Heart left ventricle (tissue), 16 donors: Measurements from ENCODE around the gene PRPF19. TPM values are rescaled to one million over a fixed set of nuclear protein-coding genes. Genes with fewer than 3 reads are reported as not detected.

ENCODE experiments used
- ATAC-seq, 4 donors: fragments of 200-7000 bp; cut with Tn5 transposase; one replicate each; pipeline ENCODE4 v1.9.1; 2020 to 2022; ENCODE audit warnings: moderate library complexity in 4 of 4, mild to moderate bottlenecking in 3 of 4, moderate number of reproducible peaks in 1 of 4
- DNase-seq, 5 donors: peaks; one replicate each; pipeline ENCODE4 v3.0.0-alpha.2; 2020
- H3K27ac ChIP-seq, 12 donors: fragments of 200-600 bp; sonication (generic) in 4 of 12; one replicate each; pipeline versions ENCODE4 v1.5.0 to v1.8.0; 2016 to 2022; ENCODE audit warnings: mild to moderate bottlenecking in 2 of 12
- H3K27me3 ChIP-seq, 9 donors: fragments of 200-600 bp; sonication (generic) in 2 of 9; one replicate each; pipeline versions ENCODE4 v1.5.1 to v1.8.0; 2016 to 2022; ENCODE audit warnings: mild to moderate bottlenecking in 3 of 9
- H3K36me3 ChIP-seq, 9 donors: fragments of 200-600 bp; sonication (generic) in 2 of 9; one replicate each; pipeline versions ENCODE4 v1.5.0 to v1.8.0; 2018 to 2022; ENCODE audit warnings: mild to moderate bottlenecking in 2 of 9
- H3K4me1 ChIP-seq, 12 donors: fragments of 200-600 bp; sonication (generic) in 4 of 12; one replicate each; pipeline versions ENCODE4 v1.5.0 to v1.8.0; 2016 to 2022; ENCODE audit warnings: mild to moderate bottlenecking in 3 of 12
- H3K4me3 ChIP-seq, 12 donors: fragments of 200-600 bp; sonication (generic) in 4 of 12; one replicate each; pipeline versions ENCODE4 v1.5.0 to v1.8.0; 2017 to 2022; ENCODE audit warnings: mild to moderate bottlenecking in 9 of 12, moderate library complexity in 4 of 12
- H3K9me3 ChIP-seq, 12 donors: fragments of 200-600 bp; sonication (generic) in 4 of 12; one replicate each; pipeline versions ENCODE4 v1.5.0 to v1.8.0; 2016 to 2022; ENCODE audit warnings: mild to moderate bottlenecking in 1 of 12
- CTCF ChIP-seq, 12 donors: fragments of 200-600 bp; sonication (generic) in 4 of 12; IDR thresholded peaks; one replicate each; pipeline versions ENCODE4 v1.5.0 to v1.8.0; 2018 to 2022; ENCODE audit warnings: antibody characterized with exemption in 12 of 12, mild to moderate bottlenecking in 5 of 12
- POLR2A ChIP-seq, 2 donors: fragments of 450-650 bp; IDR thresholded peaks; one replicate each; pipeline ENCODE4 v1.6.1; 2017; ENCODE audit warnings: antibody characterized with exemption in 2 of 2, mild to moderate bottlenecking in 2 of 2, moderate library complexity in 2 of 2
- WGBS, 4 donors: extraction: QIAGEN DNeasy Blood & Tissue Kit in 2 of 4; methylation state at CpG; one replicate each; pipeline versions ENCODE4 v1.1.5 to v1.1.7; 2013 to 2018; 5-methylcytosine and 5-hydroxymethylcytosine counted together
- intact Hi-C, 10 donors: fragments of 100-400 bp; cut with DNase I; formaldehyde crosslinking; loops; one replicate each; pipeline versions ENCODE4 v1.11.1 to v1.14.2; 2022
- polyA plus RNA-seq, 2 donors: library from polyadenylated mRNA; stranded (reverse); fragments of 200-250 nt; gene quantifications; one replicate each; pipeline ENCODE4 v1.2.3, GENCODE V29; 2013
- total RNA-seq, 9 donors: library from RNA; depleted of rRNA in 2 of 9; stranded (reverse); fragments of >200 nt in 2 of 9; fragmentation: NEBNext Ultra II Directional in 3 of 9; extraction: Animal tissue kit (Norgen Biotek cat#: 25700) in 3 of 9; gene quantifications; one replicate each; pipeline versions ENCODE4 v1.1.0 to v1.2.4, GENCODE V29; 2016 to 2023
- donor health status: ischemic (EF 13 %, LVEDD 7.1; RV severe dilation, severe dysfunction).
- donor health status: healthy with polysubstance abuse.
- donor health status: DM: no; HTN: yes; CAD: no.
- donor health status: DM: no; HTN: no; CAD: no.
- donor health status: ischemic (EF 25% LVEDD 6.9; RV normal size, moderate dysfunction).
- donor health status: ischemic (EF 25% LVEDD 5.7; RV mildly dilated, moderate dysfunction).
- donor health status: healthy.
- donor health status: DM: yes; HTN: yes; CAD: no.
- donor health status: ischemic (EF 35%, LVEDD 5.7; RV mildly dilated, moderate dysfunction).
- donor health status: nonischemic (EF 11% LVEDD 7.7; RV severe dilation, severe dysfunction).
- donor health status: DM: yes; HTN: yes; CAD: no.
- donor health status: PGD.
- donor health status: ischemic (EF 29% LVEDD 5.4; RV normal size, mild dysfunction).
- donor health status: nonischemic (EF 23%, LVEDD 6.1; RV moderate dilation, normal function).

PRPF19 gene
- total and polyA plus RNA-seq, 11 donors, result 30.8 to 72.0 (median 40.8) TPM

DNA sequence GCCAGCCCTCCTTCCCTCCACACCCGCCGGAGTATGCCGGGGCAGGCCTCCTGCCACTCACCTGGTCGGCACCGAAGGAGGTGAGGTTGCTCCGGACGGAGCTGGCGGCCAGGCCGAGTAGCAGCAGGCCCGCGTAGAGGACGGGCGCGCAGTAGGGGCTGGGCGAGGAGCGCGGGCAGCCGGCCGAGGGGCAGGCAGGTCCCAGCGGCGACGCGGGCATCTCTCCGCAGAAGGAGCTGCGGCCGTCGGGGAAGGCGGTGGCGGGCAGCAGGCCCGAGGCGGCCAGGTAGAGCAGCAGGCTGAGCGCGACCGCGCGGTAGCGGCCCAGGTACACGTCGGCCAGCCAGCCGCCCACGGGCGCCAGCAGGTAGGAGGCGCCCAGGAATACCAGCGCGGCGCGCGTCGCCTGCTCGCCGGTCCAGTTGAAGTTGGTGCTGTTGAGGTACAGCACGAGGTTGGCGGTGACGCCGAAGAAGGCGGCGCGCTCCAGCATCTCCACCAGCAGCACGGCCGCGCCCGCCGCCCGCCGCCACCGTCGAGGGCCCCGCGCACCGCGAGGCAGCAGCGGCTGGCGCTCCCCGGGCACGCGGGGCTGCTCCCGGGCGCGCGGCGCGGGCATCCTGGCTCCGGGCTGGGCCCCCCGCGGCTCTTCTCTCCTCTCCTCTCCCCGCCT, 44.7 kb upstream of the PRPF19 start:
- Histone ChIP-seq H3K4me1 (peaks cover 0 to 73% (median 15%) of the 10 kb centered on the region in 12 donors), H3K27me3 (peaks cover 0 to 5% (median 0%) of the 10 kb centered on the region in 9 donors), H3K36me3 (peaks cover 0 to 13% (median 0%) of the 10 kb centered on the region in 9 donors), H3K9me3 (no peaks in the 10 kb centered on the region), H3K4me3 (peak overlapping the region; percentile 45 to 77 (median 58)), H3K27ac (peak overlapping the region; percentile 67 to 96 (median 87))
- intact Hi-C loops, result loop anchor here in 3 of 10 donors (2.0 to 5.0 kb wide), 4 partner anchors 34 to 119 kb away; partner anchors contain the start of gene TMEM109 (in 2 of the 3)
- 7 to 18% (median 11%) methylated on average over 32 to 86 of the region's 86 CpGs for WGBS, 4 donors
- ATAC-seq (peak in 1 of 4 donors; percentile 12), DNase-seq (peak in 1 of 5 donors; percentile 51)
- TF ChIP-seq CTCF (IDR thresholded peaks at IDR 0.05) (no peak), POLR2A (IDR thresholded peaks at IDR 0.05) (no peak)

DNA sequence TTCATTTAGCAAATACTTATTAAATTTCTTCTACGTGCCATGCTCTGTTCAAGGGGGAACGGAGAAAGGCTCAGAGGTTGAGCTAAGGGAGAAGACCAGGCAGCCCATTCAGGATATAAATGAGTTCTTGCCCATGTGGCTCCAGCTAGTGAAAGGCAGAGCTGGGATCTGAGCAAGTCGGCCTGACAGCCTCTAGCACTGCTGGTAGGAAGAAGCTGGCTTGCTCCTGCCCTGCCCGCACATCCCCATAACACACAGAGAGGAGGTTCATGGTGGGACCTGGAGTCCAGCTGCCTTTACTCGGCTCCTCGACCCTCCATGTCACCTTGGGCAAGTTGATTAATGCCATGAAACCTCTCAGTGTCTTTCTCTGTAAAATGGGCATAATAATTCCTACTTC, 43.6 kb upstream of the PRPF19 start:
- H3K4me3 ChIP-seq, result peak overlapping the region in 11 of 12 donors; percentile 45 to 77 (median 58)
- H3K36me3 ChIP-seq, result peaks cover 0 to 23% (median 5%) of the 10 kb centered on the region in 9 donors
- H3K27me3 ChIP-seq, result peaks cover 0 to 5% (median 0%) of the 10 kb centered on the region in 9 donors
- no peak for TF ChIP-seq POLR2A (IDR thresholded peaks at IDR 0.05)
- TF ChIP-seq CTCF (IDR thresholded peaks at IDR 0.05), result no peak
- peaks cover 0 to 79% (median 15%) of the 10 kb centered on the region in 12 donors for H3K4me1 ChIP-seq
- no peak for DNase-seq
- H3K27ac ChIP-seq, result peak overlapping the region in 5 of 12 donors; percentile 78 to 88 (median 85)
- 59 to 73% (median 66%) methylated on average over 6 of the region's 6 CpGs for WGBS, 4 donors
- intact Hi-C loops, result loop anchor here in 3 of 10 donors (2.0 to 5.0 kb wide), 4 partner anchors 33 to 118 kb away; partner anchors contain the start of gene TMEM109 (in 2 of the 3)
- H3K9me3 ChIP-seq, result no peaks in the 10 kb centered on the region
- peak in 1 of 4 donors; percentile 9 for ATAC-seq

DNA sequence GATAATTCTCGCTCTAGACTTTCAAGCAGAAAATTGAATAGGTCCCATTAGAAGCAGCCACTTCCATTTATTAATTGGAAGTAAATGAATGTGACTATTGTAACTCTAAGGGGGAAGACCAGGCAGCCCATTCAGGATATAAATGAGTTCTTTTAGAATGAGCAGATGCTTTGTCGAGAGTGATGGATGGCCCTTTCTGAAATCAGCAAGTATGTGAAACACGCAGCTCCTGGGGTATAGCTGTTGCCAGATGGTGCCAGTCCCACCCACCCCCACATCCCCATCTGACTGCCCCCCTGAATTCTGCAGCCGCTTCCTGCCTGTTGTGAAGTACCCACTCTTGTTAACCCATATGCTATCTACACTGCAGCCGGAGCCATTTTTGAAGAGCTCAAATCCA, 41.9 kb upstream of the PRPF19 start:
- ATAC-seq (no peak), DNase-seq (no peak)
- Histone ChIP-seq H3K9me3 (no peaks in the 10 kb centered on the region), H3K27me3 (peaks cover 0 to 5% (median 0%) of the 10 kb centered on the region in 9 donors), H3K4me1 (peaks cover 0 to 62% (median 17%) of the 10 kb centered on the region in 12 donors), H3K27ac (no peak overlapping the region), H3K4me3 (no peak overlapping the region), H3K36me3 (peaks cover 0 to 41% (median 5%) of the 10 kb centered on the region in 9 donors)
- TF ChIP-seq POLR2A (IDR thresholded peaks at IDR 0.05), result no peak
- no peak for TF ChIP-seq CTCF (IDR thresholded peaks at IDR 0.05)
- WGBS, 4 donors, result 84 to 93% (median 89%) methylated on average over 5 of the region's 5 CpGs
- intact Hi-C loops, result no loop called here

DNA sequence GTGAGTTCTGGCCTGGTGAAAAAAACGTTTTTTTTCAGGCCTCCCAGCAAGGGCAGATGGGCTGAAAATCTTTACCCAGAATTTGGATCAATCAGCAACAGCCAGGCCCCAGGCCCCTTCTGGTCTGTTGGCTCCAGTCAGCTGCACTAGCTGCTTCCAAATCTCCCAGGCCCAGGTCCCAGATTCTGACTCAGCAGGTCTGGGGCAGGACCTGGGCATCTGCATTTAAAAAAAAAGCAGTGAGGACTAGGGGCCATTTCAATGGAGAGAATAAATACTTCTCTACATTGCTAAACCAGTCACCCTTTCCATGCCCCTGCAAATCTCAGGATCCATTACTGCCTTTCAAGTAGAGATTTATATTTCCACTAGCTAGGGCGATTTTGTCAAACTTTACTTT, 41.3 kb upstream of the PRPF19 start:
- no peak overlapping the region for H3K4me3 ChIP-seq
- TF ChIP-seq POLR2A (IDR thresholded peaks at IDR 0.05), result no peak
- no peak for TF ChIP-seq CTCF (IDR thresholded peaks at IDR 0.05)
- peaks cover 0 to 5% (median 0%) of the 10 kb centered on the region in 9 donors for H3K27me3 ChIP-seq
- peak overlapping the region in 1 of 12 donors; percentile 11 for H3K27ac ChIP-seq
- ATAC-seq (no peak), DNase-seq (no peak)
- intact Hi-C loops, result no loop called here
- peaks cover 0 to 46% (median 6%) of the 10 kb centered on the region in 9 donors for H3K36me3 ChIP-seq
- peaks cover 0 to 57% (median 15%) of the 10 kb centered on the region in 12 donors for H3K4me1 ChIP-seq
- no peaks in the 10 kb centered on the region for H3K9me3 ChIP-seq
- WGBS, 4 donors, result 49 to 63% (median 55%) methylated on average over 2 of the region's 2 CpGs
